Measurements from ENCODE around the gene CTBP1.
A peak's percentile ranks its signal among the peaks of the same experiment; 100 is the strongest.

Gene CTBP1

DNA sequence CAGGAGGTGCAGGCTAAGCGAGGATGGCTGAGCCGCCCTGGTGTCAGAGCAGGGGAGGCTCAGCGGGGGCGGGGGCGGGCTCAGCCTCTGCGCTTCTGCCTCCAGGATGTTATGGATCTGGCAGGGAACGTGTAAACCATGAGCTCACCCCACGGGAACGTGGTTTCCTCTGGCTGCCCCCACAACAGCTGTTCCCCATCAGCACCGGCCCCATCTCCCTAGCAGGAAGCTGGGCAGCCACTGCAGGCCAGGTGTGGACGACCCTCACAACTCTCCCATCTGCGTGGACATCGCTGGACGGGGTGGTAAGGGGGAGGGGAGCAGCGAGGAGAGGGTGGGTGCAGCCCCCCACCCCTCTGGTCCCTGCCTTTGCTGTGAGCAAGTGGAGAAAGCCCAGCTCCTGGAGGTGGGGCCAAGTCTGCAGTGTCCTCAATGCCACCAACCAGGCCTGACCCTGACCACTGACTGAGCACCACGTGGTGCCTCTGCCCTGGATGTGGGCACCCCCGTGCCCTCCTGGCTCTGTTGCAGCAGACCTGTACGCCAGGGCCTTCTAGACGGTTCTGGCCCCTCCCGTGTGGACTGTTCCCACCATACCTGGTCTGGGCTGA, 48.4 kb downstream of the CTBP1 start:
- H3K79me2 ChIP-seq (ENCODE audit: low read length): no peaks in the 10 kb centered on the region
- no peak overlapping the region for H2AFZ ChIP-seq (ENCODE audit: low read depth, low read length)
- peak overlapping the region; percentile 72 for H3K4me3 ChIP-seq (ENCODE audit: low read length)
- no peaks in the 10 kb centered on the region for H4K20me1 ChIP-seq (ENCODE audit: insufficient read depth, low read length)
- H3K9me3 ChIP-seq (ENCODE audit: insufficient read depth, low read length): no peaks in the 10 kb centered on the region
- peak overlapping the region; percentile 81 for H3K4me2 ChIP-seq (ENCODE audit: low read length)
- peak overlapping the region; percentile 57; the same call in 1 of the 2 replicates for H3K9ac ChIP-seq (ENCODE audit: low read length)
- no peaks in the 10 kb centered on the region for H3K36me3 ChIP-seq (replicated peaks; ENCODE audit: low read depth, low read length)
- H3K27ac ChIP-seq (ENCODE audit: low read length): no peak overlapping the region
- no peak for TF ChIP-seq EZH2phosphoT487 (IDR thresholded peaks at IDR 0.05; ENCODE audit: low read depth)
- TF ChIP-seq, protein P1, sequence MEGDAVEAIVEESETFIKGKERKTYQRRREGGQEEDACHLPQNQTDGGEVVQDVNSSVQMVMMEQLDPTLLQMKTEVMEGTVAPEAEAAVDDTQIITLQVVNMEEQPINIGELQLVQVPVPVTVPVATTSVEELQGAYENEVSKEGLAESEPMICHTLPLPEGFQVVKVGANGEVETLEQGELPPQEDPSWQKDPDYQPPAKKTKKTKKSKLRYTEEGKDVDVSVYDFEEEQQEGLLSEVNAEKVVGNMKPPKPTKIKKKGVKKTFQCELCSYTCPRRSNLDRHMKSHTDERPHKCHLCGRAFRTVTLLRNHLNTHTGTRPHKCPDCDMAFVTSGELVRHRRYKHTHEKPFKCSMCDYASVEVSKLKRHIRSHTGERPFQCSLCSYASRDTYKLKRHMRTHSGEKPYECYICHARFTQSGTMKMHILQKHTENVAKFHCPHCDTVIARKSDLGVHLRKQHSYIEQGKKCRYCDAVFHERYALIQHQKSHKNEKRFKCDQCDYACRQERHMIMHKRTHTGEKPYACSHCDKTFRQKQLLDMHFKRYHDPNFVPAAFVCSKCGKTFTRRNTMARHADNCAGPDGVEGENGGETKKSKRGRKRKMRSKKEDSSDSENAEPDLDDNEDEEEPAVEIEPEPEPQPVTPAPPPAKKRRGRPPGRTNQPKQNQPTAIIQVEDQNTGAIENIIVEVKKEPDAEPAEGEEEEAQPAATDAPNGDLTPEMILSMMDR (IDR thresholded peaks at IDR 0.05; ENCODE audit: low read depth, low read length): no peak
- H3K27me3 ChIP-seq (ENCODE audit: low read depth, low read length): no peaks in the 10 kb centered on the region
- H3K4me1 ChIP-seq (ENCODE audit: low read length): peaks cover 15% of the 10 kb centered on the region

DNA sequence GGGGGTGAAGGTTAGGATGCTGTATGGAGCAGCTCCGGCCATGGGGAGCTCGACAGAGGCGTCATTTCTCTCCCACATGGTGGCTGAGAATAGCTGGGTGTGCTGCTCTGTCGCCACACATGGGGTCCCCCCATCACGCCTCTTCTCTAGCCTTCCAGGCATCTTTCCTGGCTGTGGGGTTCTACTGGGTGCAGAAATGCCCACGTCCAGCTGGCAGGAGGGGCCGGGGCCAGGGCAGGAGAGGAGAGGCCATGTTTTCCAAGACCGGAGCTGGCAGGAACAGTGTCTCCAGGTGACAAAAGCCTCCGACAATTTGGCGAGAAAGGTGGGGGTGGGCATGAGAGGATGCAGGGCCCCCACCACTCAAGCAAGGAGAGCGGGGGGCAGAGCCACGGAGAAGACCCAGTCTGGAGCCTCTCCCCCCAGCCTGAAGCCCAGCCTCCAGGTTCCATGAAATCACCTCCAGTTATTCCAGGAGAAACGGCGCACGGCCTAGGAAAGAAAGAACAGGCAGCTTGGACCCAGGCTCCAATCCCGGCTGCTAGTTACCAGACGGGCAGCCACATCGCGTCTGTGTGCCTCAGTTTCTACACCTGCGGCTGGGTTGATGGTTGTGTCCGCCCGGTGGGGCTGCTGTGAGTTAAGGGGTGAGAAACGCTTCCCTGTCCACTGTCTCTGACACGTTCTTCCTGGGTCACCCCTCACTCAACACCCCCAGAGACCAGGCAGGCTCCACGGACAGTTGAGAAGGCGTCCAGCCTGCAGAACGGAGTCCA, 49.2 kb downstream of the CTBP1 start:
- Histone ChIP-seq H3K9ac (ENCODE audit: low read length) (no peak overlapping the region), H3K9me3 (ENCODE audit: insufficient read depth, low read length) (no peaks in the 10 kb centered on the region), H3K27ac (ENCODE audit: low read length) (no peak overlapping the region), H3K27me3 (ENCODE audit: low read depth, low read length) (no peaks in the 10 kb centered on the region), H3K4me3 (ENCODE audit: low read length) (no peak overlapping the region), H3K79me2 (ENCODE audit: low read length) (no peaks in the 10 kb centered on the region), H4K20me1 (ENCODE audit: insufficient read depth, low read length) (no peaks in the 10 kb centered on the region), H3K4me1 (ENCODE audit: low read length) (peaks cover 15% of the 10 kb centered on the region), H3K36me3 (replicated peaks; ENCODE audit: low read depth, low read length) (no peaks in the 10 kb centered on the region), H2AFZ (ENCODE audit: low read depth, low read length) (no peak overlapping the region), H3K4me2 (ENCODE audit: low read length) (no peak overlapping the region)
- TF ChIP-seq, protein P1 (IDR thresholded peaks at IDR 0.05; ENCODE audit: low read depth, low read length): no peak
- TF ChIP-seq EZH2phosphoT487 (IDR thresholded peaks at IDR 0.05; ENCODE audit: low read depth): no peak

- Histone ChIP-seq H3K79me2 (ENCODE audit: low read length) (no peaks in the 10 kb centered on the region), H3K9me3 (ENCODE audit: insufficient read depth, low read length) (no peaks in the 10 kb centered on the region), H3K4me3 (ENCODE audit: low read length) (no peak overlapping the region), H3K27ac (ENCODE audit: low read length) (no peak overlapping the region), H3K9ac (ENCODE audit: low read length) (no peak overlapping the region), H4K20me1 (ENCODE audit: insufficient read depth, low read length) (no peaks in the 10 kb centered on the region), H3K4me2 (ENCODE audit: low read length) (no peak overlapping the region), H3K36me3 (replicated peaks; ENCODE audit: low read depth, low read length) (no peaks in the 10 kb centered on the region), H3K4me1 (ENCODE audit: low read length) (peaks cover 15% of the 10 kb centered on the region), H2AFZ (ENCODE audit: low read depth, low read length) (no peak overlapping the region), H3K27me3 (ENCODE audit: low read depth, low read length) (no peaks in the 10 kb centered on the region)
- TF ChIP-seq EZH2phosphoT487 (IDR thresholded peaks at IDR 0.05; ENCODE audit: low read depth): no peak
- TF ChIP-seq, protein P1 (IDR thresholded peaks at IDR 0.05; ENCODE audit: low read depth, low read length): no peak
Observed at GRCh38 chr4:1198098-1198844, 50.7 kb downstream of the CTBP1 start.
